Measurements from ENCODE around the gene CKMT2.

The CKMT2 gene

DNA sequence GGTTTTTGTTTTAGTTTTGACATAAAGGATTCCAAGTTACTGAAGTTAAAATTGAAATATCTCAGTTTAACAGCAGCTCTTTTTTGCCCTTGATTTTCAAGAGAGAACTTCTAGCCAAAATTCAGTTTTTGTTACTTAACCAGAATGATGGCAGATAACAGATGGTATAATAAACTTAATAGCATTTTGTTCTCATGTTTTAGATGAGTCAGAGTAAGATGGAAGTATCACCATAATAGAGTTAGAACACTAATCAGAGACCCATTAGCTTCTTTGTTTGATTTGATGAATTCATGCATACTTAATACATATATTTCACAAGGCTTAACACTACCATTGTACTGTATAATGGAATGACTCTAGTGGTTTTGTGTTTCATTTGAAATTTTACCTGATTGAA lies 80.2 kb downstream of the CKMT2 start:
- no peak for DNase-seq

DNA sequence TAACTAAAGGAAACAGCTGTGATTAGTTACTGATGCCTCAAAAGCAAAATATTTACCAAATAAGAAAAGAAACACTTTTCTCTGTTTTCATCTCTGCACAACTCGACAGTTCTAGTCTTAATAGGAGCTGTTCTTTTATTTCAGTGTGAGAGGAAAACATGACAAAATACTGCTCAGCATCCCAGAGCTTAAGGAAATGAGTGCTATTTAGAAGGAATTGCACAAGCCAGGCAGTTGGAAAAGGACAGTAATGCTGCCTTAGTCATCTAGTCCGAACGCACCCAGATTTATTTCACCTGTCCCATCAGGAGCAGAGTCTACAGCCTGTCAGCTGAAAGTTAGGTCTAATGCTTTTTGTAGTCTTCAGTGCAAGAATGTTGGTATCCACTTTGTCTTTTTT lies 80.6 kb downstream of the CKMT2 start:
- DNase-seq, result no peak

DNA sequence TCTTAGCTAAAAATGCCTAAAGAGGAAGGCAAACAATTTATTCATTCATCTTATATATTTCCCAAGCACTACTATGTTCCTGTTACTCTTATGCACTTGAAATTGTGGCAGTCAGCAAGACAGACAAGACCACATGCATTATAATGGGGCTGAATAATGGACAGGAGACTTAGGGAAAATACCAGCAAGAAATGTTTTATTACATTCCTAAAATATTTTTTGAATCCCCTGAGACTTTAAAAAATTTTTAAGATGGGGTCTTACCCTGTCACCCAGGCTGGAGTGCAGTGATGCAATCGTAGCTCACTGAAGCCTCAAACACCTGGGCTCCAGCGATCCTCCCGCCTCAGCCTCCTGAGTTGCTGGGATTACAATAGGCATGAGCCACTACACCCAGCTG lies 81.5 kb downstream of the CKMT2 start:
- no peak for DNase-seq

- DNase-seq, result no peak
Measured at GRCh38 chr5:81315336-81315735, 82.2 kb downstream of the CKMT2 start.

DNA sequence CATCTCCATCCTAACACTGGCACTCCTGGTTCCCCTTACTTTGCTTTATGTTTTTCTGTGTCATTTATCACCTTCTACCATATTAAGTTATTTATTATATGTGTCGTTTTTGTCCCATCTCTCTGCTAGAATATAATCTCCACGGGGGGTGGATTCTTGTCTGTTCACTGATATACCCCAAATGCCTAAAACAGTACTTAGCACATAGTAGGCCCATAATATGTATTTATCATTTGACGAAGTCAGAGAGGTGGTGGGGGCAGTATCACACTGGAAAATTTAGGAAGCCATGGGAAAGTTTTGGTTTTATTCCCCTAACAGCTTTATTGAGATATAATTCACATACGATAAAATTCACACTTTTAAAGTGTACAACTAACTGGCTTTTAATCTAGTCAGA lies 82.7 kb downstream of the CKMT2 start:
- no peak for DNase-seq
